NT2/D1 (cell line): ENCODE measurements around the gene CNR2.

ENCODE experiments used
- YY1 ChIP-seq: IDR thresholded peaks from 2 replicates; pipeline ENCODE4 v1.6.1; 2011; ENCODE audit not compliant: insufficient read length, insufficient read depth
- ZNF274 ChIP-seq: IDR thresholded peaks from 2 replicates; pipeline ENCODE4 v1.6.1; 2011; ENCODE audit warnings: mild to moderate bottlenecking, low read depth, low read length

- TF ChIP-seq YY1 (no peak), ZNF274 (no peak)
These were observed 3.8 kb downstream of the CNR2 start for GRCh38 chr1:23909412-23909811.
